ENCODE data around the gene CEP131.
"Not testable (repeated sequence)": the region's sequence is repeated elsewhere in the genome, so short reads cannot be mapped to it uniquely, and the experiment has no call there.

CEP131 gene

GRCh38 chr17:81231121-81231645 is 8.4 kb upstream of the CEP131 start:
- DNase-seq (ENCODE audit: low read depth), result no peak

GRCh38 chr17:81230043-81230820 is 7.5 kb upstream of the CEP131 start:
- no peak for DNase-seq (ENCODE audit: low read depth)
- TF ChIP-seq CTCF (IDR thresholded peaks at IDR 0.05; ENCODE audit: low read depth, low read length, missing control alignments), result peak; percentile 74
- no peak overlapping the region for H3K4me3 ChIP-seq (ENCODE audit: low read depth, low read length)

More at GRCh38 chr17:81231121-81231645, 8.4 kb upstream of the CEP131 start:
- H3K4me3 ChIP-seq (ENCODE audit: low read depth, low read length), result no peak overlapping the region
- TF ChIP-seq CTCF (IDR thresholded peaks at IDR 0.05; ENCODE audit: low read depth, low read length, missing control alignments), result no peak

GRCh38 chr17:81229666-81229920 is 6.8 kb upstream of the CEP131 start:
- DNase-seq (ENCODE audit: low read depth), result no peak
- no peak overlapping the region for H3K4me3 ChIP-seq (ENCODE audit: low read depth, low read length)

GRCh38 chr17:81228834-81229665 is 6.3 kb upstream of the CEP131 start:
- no peak for TF ChIP-seq CTCF (IDR thresholded peaks at IDR 0.05; ENCODE audit: low read depth, low read length, missing control alignments)

More at GRCh38 chr17:81229666-81229920, 6.8 kb upstream of the CEP131 start:
- TF ChIP-seq CTCF (IDR thresholded peaks at IDR 0.05; ENCODE audit: low read depth, low read length, missing control alignments), result no peak

GRCh38 chr17:81228420-81228819 is 5.7 kb upstream of the CEP131 start:
- DNase-seq (ENCODE audit: low read depth), result no peak
- TF ChIP-seq CTCF (IDR thresholded peaks at IDR 0.05; ENCODE audit: low read depth, low read length, missing control alignments), result no peak
- H3K4me3 ChIP-seq (ENCODE audit: low read depth, low read length), result no peak overlapping the region

More at GRCh38 chr17:81228834-81229665, 6.3 kb upstream of the CEP131 start:
- no peak for DNase-seq (ENCODE audit: low read depth)
- H3K4me3 ChIP-seq (ENCODE audit: low read depth, low read length), result no peak overlapping the region

GRCh38 chr17:81227630-81228029 is 4.9 kb upstream of the CEP131 start:
- DNase-seq (ENCODE audit: low read depth); H3K4me3 ChIP-seq (ENCODE audit: low read depth, low read length): not testable (repeated sequence)

GRCh38 chr17:81223762-81224130 is 981 bp upstream of the CEP131 start:
- TF ChIP-seq CTCF (IDR thresholded peaks at IDR 0.05; ENCODE audit: low read depth, low read length, missing control alignments), result no peak
- H3K4me3 ChIP-seq (ENCODE audit: low read depth, low read length), result peak overlapping the region; percentile 34; the same call in 1 of the 2 replicates
- DNase-seq (ENCODE audit: low read depth), result no peak

Data from GM12864 (cell line).